CD4-positive, alpha-beta T cell treated with Interferon gamma for 1 hour (primary cell): Measurements from ENCODE around the gene SCUBE3.

Source experiments
- DNase-seq: peaks from one replicate; pipeline ENCODE4 v3.0.0-alpha.2; 2020

SCUBE3 gene

DNA sequence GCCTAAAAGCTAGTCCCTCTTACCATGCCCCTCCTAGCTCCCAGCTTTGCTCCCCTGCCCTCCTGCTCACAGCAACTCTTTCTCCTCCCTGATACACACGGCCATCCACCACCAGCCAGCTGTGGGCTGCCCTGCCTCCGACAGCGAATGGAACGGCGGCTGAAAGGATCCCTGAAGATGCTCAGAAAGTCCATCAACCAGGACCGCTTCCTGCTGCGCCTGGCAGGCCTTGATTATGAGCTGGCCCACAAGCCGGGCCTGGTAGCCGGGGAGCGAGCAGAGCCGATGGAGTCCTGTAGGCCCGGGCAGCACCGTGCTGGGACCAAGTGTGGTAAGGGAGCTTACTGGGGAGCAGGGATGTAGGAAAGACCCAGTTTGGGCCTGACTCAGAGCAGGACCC lies 29.1 kb downstream of the SCUBE3 start:
- no peak for DNase-seq

DNA sequence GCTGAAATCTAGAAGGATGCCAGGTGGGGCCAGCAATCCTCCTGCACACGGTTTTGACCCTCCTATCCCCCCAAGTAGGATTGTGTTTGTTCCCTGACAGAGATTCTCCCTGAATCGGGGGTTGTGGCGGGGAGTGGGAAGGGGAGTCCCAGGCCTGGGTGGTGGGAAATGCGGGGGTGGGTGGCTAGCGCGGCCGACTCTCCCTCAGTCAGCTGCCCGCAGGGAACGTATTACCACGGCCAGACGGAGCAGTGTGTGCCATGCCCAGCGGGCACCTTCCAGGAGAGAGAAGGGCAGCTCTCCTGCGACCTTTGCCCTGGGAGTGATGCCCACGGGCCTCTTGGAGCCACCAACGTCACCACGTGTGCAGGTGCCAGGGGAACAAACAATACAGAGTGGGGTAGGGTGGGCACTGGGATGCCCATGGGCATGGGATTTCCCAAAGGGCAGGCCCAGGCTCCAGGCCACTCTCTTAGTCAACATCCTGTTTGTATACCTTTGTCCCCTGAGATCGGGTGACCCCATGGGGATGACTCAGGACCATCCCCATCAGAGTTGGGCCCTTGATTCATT lies 29.7 kb downstream of the SCUBE3 start:
- no peak for DNase-seq

- no peak for DNase-seq
Observed at GRCh38 chr6:35244551-35244950, 30.8 kb downstream of the SCUBE3 start.

DNA sequence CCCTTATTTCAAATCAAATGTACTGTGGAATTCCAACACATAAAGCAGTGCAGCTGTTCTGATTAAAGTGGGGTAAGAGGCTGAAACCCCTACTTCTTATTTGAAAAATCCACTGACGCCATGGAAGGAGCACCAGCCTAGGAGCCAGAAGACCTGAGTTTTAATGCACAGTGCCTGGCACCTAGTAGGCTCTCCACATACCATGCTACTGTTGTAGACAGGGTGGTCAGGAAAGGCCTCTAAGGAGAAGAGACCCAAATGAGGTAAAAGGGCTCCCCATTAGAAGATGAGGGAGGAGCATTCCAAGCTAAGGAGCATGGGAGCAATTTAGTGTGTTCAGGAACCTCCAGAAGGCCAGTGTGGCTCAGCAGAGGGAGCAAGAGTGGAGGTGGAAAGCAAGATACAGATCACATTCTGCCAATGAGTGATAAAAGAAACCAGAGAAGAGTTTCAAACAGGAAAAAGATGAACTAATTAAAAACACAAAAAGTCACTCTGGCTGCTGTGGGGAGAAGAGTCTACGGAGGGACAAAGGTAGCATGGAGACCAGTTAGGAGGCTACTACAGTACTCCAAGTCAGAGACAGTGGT lies 34.0 kb downstream of the SCUBE3 start:
- DNase-seq: no peak

- DNase-seq: no peak
Observed at GRCh38 chr6:35248300-35248699, 34.5 kb downstream of the SCUBE3 start.

DNA sequence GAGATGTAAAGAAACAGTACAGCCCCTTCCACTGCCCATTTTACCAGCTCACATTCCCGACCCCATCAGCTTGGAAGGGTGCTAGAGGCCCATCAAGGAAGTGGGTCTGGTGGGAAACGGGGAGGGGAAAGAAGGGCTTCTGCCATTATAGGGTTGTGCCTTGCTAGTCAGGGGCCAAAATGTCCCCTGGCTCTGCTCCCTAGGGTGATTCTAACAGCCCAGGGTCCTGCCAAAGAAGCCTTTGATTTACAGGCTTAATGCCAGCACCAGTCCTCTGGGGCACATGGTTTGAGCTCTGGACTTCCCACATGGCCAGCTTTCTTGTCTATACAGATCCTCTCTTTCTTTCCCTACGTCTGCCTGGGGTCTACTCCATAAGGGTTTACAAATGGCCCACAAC lies 35.2 kb downstream of the SCUBE3 start:
- no peak for DNase-seq

- no peak for DNase-seq
Observed at GRCh38 chr6:35251949-35252348, 38.2 kb downstream of the SCUBE3 start.

- no peak for DNase-seq
Observed at GRCh38 chr6:35253249-35253648, 39.5 kb downstream of the SCUBE3 start.

GRCh38 chr6:35258336-35258735 lies 44.6 kb downstream of the SCUBE3 start:
- no peak for DNase-seq

DNA sequence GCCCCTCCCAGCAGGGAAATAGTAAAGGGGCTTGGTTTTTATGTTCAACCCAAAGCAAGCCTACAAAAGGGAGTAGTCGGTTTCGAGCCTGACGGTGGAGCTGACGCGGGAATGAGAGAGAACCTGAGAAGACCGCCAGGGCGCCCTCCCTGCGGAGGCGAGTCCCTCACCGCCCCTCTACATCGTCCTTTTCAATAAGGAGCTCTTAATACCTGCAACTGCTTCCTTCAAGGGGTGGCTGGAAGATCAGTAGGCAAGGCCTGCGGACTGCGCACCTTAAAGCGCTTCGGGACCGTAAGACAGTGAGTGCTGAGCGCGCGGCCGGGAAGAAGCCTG lies 45.1 kb downstream of the SCUBE3 start:
- DNase-seq: no peak

- DNase-seq: peak; percentile 96
Observed at GRCh38 chr6:35259194-35259947, 45.6 kb downstream of the SCUBE3 start, which contains the start of gene ZNF76. Gene ZNF76, plus strand, starts transcription at chr6:35259735. Its CDS starts 21,417 bp downstream, at chr6:35281152.

DNA sequence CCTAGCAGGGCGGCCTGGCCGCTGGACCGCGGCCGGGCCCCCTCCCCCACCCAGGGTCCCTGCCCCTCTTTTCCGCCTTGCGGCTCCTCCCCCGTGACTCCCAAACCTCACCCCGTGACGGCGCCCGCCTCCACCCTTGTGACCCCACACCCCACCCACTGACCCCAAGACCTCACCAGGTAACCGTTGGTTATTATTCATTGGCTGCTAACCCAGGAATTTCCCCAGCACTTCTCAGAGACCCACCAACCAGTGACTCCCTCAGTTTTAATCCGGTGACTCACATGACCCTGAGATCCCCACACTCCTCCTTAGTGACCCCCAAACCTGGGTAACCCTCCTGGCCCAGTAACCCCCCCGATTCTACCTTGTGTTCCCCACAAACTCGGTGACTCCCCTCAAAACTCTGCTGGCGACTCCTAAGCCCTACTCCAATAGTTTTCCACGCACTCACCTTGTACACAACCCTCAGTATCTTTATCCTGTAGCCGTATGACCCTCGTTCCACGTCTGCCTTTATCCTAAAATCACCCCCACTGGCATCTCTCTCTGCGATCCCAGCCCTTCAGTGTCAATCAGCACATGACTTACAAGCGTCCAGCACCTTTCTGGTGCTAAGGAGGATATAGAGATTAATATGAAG lies 46.3 kb downstream of the SCUBE3 start:
- peak; percentile 91 for DNase-seq

- DNase-seq: no peak
Observed at GRCh38 chr6:35260591-35261570, 47.1 kb downstream of the SCUBE3 start.

DNA sequence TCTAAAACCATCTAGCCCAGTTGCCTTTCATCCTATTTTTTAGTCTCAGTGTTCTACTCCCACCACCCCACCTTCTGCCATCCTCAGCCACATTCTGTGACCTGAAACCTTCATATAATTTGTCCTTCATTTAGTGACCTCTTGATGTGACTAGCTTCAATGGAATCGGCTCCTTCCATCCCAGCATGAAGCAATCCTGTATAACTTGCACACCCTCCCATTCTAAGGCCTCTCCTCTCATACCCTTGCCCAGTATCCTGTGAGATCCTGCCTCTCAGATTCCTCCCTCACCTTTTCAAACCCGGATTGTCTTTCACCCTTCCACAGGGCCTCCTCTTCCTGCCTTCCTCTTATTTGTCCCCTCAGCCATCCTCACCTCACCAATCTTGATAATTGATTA lies 48.8 kb downstream of the SCUBE3 start:
- no peak for DNase-seq

DNA sequence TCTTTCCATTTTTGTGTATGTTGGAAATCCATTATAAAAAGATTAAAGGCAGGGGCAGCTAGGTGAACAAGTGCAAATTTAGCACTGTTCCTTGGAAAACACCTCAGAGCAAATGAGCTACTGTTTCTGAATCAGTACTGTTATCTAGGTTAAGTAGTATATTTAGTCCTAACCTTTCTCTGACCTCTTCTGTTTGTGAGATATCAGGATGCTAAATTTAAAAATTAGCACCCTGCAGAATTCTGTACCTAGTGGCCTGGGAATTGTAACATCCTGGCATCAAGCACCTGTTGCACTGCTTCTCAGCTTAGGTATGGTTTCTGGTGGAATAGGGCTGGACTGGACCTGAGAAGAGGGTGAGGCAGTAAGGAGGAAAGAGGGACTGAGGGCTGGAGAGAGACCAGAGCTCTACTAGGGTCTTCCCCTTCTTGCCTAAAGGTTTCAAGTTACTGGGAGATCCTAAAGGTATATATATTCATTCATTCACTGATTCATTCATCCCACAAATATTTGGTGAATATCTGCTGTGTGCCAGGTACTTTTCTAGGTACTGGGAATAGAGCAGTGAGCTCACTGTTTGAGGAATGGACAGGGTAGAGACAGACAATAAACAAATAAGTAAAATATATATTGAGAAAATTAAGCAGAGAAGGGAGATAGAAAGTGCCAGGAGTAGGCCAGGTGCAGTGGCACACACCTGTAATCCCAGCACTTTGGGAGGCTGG lies 51.0 kb downstream of the SCUBE3 start:
- DNase-seq: no peak

GRCh38 chr6:35265523-35265922 lies 51.8 kb downstream of the SCUBE3 start:
- DNase-seq: no peak

DNA sequence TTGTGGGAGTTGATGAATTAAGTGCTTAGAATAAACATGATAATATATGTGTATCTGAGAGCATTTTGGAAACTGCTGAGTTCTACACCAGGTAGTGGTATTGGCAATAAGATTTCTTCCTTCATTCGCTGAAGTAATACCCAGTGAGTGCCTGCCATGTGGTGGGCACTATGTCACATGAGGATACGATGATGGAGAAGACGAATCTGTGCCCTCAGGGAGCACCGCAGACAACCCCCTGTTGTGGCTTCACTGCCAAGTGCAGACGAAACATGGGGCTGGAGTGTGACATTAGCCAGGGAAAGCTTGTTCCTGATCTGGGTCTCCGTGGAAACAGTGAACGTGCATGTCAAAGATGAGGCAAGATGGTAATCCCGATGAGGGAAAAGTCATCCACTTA lies 53.7 kb downstream of the SCUBE3 start:
- DNase-seq: no peak

DNA sequence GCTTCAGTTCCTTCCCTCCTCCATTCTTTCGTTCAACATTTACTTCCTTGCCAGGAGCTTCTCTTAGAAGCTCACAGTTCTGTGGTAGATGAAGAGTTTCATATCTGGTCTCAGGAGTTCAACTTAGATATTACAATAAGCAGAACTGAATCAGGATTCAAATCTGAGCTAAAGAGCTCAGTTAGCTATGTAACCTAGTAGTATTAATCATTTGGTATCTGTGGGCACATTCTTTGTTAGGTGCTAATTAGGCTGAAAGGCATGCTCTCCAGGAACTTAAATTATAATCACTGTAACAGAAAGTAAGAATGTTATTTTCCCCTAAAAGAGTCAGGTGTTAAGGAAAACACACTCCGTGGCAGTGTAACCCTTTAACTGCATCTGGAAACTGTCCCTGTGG lies 54.1 kb downstream of the SCUBE3 start:
- DNase-seq: no peak

DNA sequence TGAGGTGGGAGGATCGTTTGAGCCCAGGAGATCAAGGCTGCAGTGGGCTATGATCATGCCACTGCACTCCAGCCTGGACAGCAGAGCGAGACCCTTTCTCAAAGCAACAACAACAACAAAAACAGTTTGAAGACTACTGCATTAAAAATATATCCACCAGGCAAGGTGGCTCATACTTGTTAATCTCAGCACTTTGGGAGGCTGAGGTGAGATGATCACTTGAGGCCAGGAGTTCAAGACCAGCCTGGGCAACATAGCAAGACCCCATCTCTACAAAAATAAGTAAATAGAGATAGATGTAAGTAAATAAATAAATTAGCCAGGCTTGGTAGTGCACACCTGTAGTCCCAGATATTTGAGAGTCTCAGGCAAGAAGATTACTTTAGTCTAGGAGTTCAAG lies 58.2 kb downstream of the SCUBE3 start:
- no peak for DNase-seq

DNA sequence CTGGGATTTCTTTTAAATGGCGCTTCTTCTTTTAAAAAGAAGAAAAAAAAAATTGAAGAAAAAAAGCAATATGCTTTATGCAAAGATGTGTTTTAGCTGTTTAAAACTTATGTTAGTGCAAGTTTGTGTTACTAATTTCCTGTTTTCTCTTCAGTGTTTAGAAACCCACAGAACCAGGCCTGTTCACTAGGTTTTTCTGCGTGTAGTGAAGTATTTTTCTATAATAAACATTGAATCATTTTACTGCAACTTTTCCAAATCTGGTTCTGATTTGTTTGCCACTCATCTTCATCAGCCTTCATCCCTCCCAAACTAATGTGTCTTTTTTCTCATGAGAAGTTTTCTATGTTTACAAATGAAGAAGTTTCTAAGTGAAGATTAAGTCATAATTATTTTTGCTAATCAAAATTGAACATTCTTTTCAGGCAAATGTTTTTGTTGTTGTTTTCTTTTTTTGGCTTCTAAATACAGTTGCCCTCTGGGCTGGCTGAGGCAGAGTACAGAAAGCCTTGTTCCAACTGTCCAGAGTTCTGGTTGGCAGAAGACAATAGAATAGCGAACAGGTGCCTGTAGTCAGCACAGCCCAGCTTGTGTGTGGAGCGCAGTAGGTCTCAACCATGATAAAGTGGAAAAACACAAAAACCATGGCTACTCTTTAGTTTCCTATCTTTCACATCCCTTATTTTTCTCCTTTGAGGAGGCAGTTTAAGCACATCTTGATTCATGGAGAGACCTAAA lies 60.2 kb downstream of the SCUBE3 start:
- DNase-seq: no peak

- no peak for DNase-seq
Observed at GRCh38 chr6:35275744-35276260, 62.0 kb downstream of the SCUBE3 start.
